ENCODE data around the gene HNRNPAB. TPM values are rescaled to one million over a fixed set of nuclear protein-coding genes. Genes with fewer than 3 reads are reported as not detected.
"Not testable (repeated sequence)": the region's sequence is repeated elsewhere in the genome, so short reads cannot be mapped to it uniquely, and the experiment has no call there.

The HNRNPAB gene
- polyA plus RNA-seq, 3 donors, result 25.0 to 133 (median 111) TPM

DNA sequence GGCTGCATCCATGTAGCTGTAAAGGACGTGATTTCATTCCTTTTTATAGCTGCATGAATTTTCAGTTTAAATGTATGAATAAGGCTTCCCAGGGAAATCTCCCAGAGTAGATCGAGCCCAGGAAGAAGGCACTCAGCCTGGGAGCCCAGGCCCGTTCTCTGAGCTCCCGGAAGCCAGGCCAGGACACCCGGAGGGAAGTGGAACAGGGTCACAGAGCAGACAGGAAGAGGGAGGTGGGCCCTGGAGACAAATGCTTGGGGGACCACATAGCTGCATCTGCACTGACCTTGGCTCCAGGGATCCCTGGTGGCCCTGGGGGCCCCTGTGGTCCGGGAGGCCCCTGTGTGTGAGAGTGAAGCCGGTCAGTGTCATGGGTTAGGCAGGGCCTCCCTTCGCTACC, 47.9 kb downstream of the HNRNPAB start:
- H3K27ac ChIP-seq (ENCODE audit: low read depth, low read length), result no peak overlapping the region
- 61 to 70% (median 67%) methylated on average over 8 of the region's 8 CpGs for WGBS, 3 donors

DNA sequence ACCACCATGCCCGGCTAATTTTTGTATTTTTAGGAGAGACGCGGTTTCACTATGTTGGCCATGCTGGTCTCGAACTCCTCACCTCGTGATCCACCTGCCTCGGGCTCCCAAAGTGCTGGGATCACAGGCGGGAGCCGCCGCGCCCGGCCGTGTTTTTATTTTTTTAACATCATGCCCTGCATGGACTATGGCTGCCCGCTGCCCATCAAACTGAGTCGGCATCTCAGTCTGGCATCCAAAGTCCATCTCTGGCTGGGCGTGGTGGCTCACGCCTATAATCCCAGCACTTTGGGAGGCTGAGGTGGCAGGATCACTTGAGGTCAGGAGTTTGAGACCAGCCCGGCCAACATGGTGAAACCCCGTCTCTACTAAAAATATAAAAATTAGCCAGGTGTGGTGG, 49.3 kb downstream of the HNRNPAB start:
- WGBS, 3 donors, result 88 to 92% (median 91%) methylated on average over 18 of the region's 18 CpGs
- not testable (repeated sequence) for H3K27ac ChIP-seq (ENCODE audit: low read depth, low read length)

DNA sequence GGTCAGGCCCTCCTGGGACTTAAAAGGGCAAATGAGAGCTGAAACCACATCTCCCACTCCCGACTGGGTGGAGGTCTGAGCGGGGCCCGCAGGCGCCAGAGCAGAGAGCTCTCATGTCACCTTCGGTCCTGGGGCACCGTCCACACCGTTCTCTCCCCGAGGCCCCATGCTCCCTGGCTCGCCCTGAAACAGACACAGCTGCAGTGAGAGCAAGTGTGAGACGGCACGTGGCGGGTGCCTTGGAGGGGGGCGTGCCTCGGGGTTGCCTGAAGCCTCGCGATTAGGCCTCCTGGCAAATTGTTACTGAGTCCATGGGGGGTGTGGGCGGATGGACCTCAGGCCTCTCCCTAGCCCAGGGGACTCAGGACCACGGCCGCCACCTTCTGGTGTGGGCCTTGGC, 52.4 kb downstream of the HNRNPAB start:
- WGBS, 3 donors, result 77 to 84% (median 82%) methylated on average over 19 of the region's 19 CpGs
- H3K27ac ChIP-seq (ENCODE audit: low read depth, low read length), result no peak overlapping the region

DNA sequence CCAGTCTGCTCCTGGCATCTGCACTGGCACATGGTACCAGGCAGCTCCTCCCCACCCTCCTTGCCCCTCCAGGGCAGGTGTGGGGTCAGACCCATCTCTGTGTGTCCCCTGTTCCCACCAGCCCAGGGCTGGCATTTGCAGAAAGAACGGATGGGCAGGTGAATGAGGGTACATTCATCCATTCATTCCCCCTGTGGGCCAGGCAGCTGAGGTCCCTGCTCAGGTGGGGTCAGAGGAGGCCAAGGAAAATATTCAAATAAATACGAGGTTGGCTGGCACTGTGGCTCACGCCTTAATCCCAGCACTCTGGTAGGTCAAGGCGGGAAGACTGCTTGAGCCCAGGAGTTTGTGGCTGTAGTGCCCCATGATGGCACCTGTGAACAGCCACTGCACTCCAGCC, 53.3 kb downstream of the HNRNPAB start:
- WGBS, 3 donors, result 89 to 94% (median 93%) methylated on average over 4 of the region's 4 CpGs
- no peak overlapping the region for H3K27ac ChIP-seq (ENCODE audit: low read depth, low read length)

DNA sequence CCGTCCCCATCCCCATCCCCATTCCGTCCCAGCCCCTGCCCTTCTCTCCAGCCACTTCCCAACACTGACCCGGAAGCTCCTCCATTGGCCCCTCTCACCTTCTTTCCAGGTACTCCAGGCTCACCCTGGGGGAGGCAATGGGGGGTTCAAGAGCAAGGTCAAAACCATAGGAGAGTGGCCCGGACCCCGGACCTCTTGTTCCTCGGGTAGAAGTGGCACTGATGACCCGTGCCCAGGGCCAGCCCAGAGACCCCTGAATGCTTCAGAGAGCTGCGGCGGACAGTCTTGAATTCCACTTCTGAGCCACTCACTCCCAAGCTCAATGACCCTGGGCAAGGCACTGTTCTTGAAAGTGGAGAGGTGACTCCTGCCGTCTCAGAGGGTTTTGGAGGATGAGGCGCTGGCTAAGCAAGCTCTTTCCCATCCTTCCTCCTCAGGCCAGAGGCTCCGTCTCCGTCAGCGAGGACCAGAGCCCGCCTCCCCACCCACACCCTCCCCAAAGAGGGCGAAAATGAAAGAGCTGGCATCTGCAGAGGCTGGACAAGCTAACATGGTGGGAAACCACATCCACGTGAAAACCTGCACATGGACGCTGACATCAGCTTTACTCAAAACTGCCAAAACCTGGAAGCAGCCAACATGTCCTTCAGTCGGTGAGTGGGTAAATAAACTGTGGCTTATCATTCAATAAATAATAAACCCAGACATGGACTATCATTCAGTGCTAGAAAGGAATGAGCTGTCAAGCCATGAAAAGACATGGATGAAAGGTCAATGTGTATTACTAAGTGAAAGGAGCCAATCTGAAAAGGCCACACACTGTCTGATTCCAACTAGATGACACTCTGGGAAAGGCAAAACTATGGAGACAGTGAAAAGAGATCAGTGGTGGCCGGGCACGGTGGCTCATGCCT, 55.5 kb downstream of the HNRNPAB start:
- no peak overlapping the region for H3K27ac ChIP-seq (ENCODE audit: low read depth, low read length)
- WGBS, 3 donors, result 65 to 86% (median 82%) methylated on average over 19 to 21 of the region's 21 CpGs

Other genes with a start within 250 kb of the HNRNPAB start
- gene PROP1, start 208.3 kb upstream of the HNRNPAB start, polyA plus RNA-seq, result not detected
- gene N4BP3, start 91.0 kb upstream of the HNRNPAB start, polyA plus RNA-seq, result 1 to 10 TPM in 2 of 3 donors, under 1 TPM in 1; 0.58 to 2.6 (median 1.4) TPM
- gene RMND5B, start 73.5 kb upstream of the HNRNPAB start, polyA plus RNA-seq, result 10 to 100 TPM; 19.7 to 35.0 (median 32.9) TPM
- gene NHP2, start 50.6 kb upstream of the HNRNPAB start, polyA plus RNA-seq, result 100 to 1,000 TPM; 119 to 208 (median 201) TPM
- not detected for gene GMCL2, start 17.2 kb upstream of the HNRNPAB start, polyA plus RNA-seq
- gene PHYKPL, start 28.3 kb downstream of the HNRNPAB start, polyA plus RNA-seq, result 10 to 100 TPM; 32.0 to 76.5 (median 65.5) TPM

Measured in adipose tissue (tissue), 3 donors.